Endothelial cell of umbilical vein (primary cell): ENCODE measurements around the gene NADSYN1. TPM values are rescaled to one million over a fixed set of nuclear protein-coding genes. Genes with fewer than 3 reads are reported as not detected.

ENCODE experiments used
- BruUV-seq: library from RNA; stranded (reverse); fragments of 400-500 nt; replicated peaks from 2 replicates; lab custom pipeline; 2021; lab: Mats Ljungman, UMichigan
- CTCF ChIA-PET: fragments of 300-600, 350-600 bp; sonication (Branson Sonifier 250); formaldehyde crosslinking; loops from one replicate; lab custom pipeline; 2021; ENCODE audit warnings: antibody characterized with exemption, inconsistent platforms; lab: Charles Lee
- POLR2A ChIA-PET: fragments of 300-600, 350-600 bp; sonication (Branson Sonifier 250); formaldehyde crosslinking; loops from one replicate; lab custom pipeline; 2021; ENCODE audit warnings: antibody characterized with exemption, inconsistent platforms; lab: Charles Lee
- DNase-seq: peaks from one replicate; pipeline ENCODE4 v3.0.0-alpha.2; 2011; ENCODE audit warnings: low read depth, low spot score
- FAIRE-seq: peaks from 2 replicates; lab custom pipeline; 2011; peaks lifted over from hg19 to GRCh38; lab: Jason Lieb, UNC
- H2AFZ ChIP-seq: 2 replicates; pipeline ENCODE4 v1.6.0; 2012; ENCODE audit warnings: low read depth, low read length, control low read depth, inconsistent platforms
- H3K27ac ChIP-seq: 2 replicates; pipeline ENCODE4 v1.5.1; 2011; ENCODE audit warnings: low read depth, mild to moderate bottlenecking, control low read depth, low read length, moderate library complexity; ENCODE audit not compliant: insufficient read depth
- H3K27me3 ChIP-seq, 2 experiments: 2 replicates each; pipeline versions ENCODE4 v1.6.0 to v1.6.1; 2011; ENCODE audit warnings: low read length in 2 of 2, mixed read lengths in 1 of 2; ENCODE audit not compliant: control insufficient read depth in 2 of 2, insufficient read depth in 2 of 2
- H3K36me3 ChIP-seq, 2 experiments: 2 replicates in 1 of 2; 3 replicates in 1 of 2; pipeline ENCODE4 v1.5.1; 2011; ENCODE audit warnings: low read length in 2 of 2, mild to moderate bottlenecking in 1 of 2, moderate library complexity in 1 of 2; ENCODE audit not compliant: control insufficient read depth in 2 of 2, insufficient read depth in 2 of 2; ENCODE audit errors: extremely low read depth in 1 of 2
- H3K4me1 ChIP-seq: 3 replicates; pipeline ENCODE4 v1.5.1; 2011; ENCODE audit warnings: mild to moderate bottlenecking, low read length; ENCODE audit not compliant: control insufficient read depth, insufficient read depth; ENCODE audit errors: extremely low read depth
- H3K4me2 ChIP-seq: 2 replicates; pipeline ENCODE4 v1.6.1; 2011; ENCODE audit warnings: low read length, control low read depth, mixed read lengths; ENCODE audit not compliant: insufficient read depth
- H3K4me3 ChIP-seq, 3 experiments: fragments of 200-600 bp in 1 of 3; sonication (generic), shearing (Covaris generic) in 1 of 3; replicated peaks in 1 of 3; 2 replicates each; pipeline ENCODE4 v1.5.1; 2011 to 2016; ENCODE audit warnings: control low read depth in 3 of 3, low read length in 3 of 3, mild to moderate bottlenecking in 2 of 3, inconsistent platforms in 1 of 3, low read depth in 1 of 3, moderate library complexity in 1 of 3; ENCODE audit not compliant: insufficient read depth in 1 of 3
- H3K79me2 ChIP-seq: 2 replicates; pipeline ENCODE4 v1.6.0; 2012; ENCODE audit warnings: low read length, inconsistent platforms; ENCODE audit not compliant: control insufficient read depth, insufficient read depth
- H3K9ac ChIP-seq: replicated peaks from 2 replicates; pipeline ENCODE3; 2011; ENCODE audit warnings: low read length, control low read depth; ENCODE audit not compliant: insufficient read depth; ENCODE audit errors: extremely low read depth
- H3K9me1 ChIP-seq: replicated peaks from 3 replicates; pipeline ENCODE4 v1.6.0; 2011; ENCODE audit warnings: mild to moderate bottlenecking, low read length; ENCODE audit not compliant: control insufficient read depth, insufficient read depth; ENCODE audit errors: extremely low read depth
- H3K9me3 ChIP-seq: replicated peaks from 2 replicates; pipeline ENCODE4 v1.5.1; 2012; ENCODE audit warnings: low read length, inconsistent platforms; ENCODE audit not compliant: control insufficient read depth, insufficient read depth
- H4K20me1 ChIP-seq: replicated peaks from 2 replicates; pipeline ENCODE3; 2011; ENCODE audit warnings: mild to moderate bottlenecking, low read length; ENCODE audit not compliant: control insufficient read depth, insufficient read depth; ENCODE audit errors: extremely low read depth
- EZH2 ChIP-seq: IDR thresholded peaks from 2 replicates; pipeline ENCODE4 v1.6.1; 2012; ENCODE audit warnings: borderline replicate concordance, low read depth, mild to moderate bottlenecking, moderate library complexity, low read length, inconsistent platforms; ENCODE audit not compliant: severe bottlenecking
- FOS ChIP-seq: IDR thresholded peaks from 2 replicates; pipeline ENCODE4 v1.6.1; 2011; ENCODE audit warnings: mild to moderate bottlenecking, low read length, moderate library complexity, borderline replicate concordance; ENCODE audit not compliant: insufficient read depth
- GATA2 ChIP-seq: IDR thresholded peaks from 2 replicates; pipeline ENCODE4 v1.7.0; 2011; ENCODE audit warnings: low read depth, mild to moderate bottlenecking, moderate library complexity, mixed read lengths, low read length; ENCODE audit not compliant: insufficient read length, insufficient read depth
- JUN ChIP-seq: IDR thresholded peaks from 2 replicates; pipeline ENCODE4 v1.6.1; 2011; ENCODE audit warnings: borderline replicate concordance, low read depth; ENCODE audit not compliant: insufficient read length, insufficient read depth
- MAX ChIP-seq: IDR thresholded peaks from 2 replicates; pipeline ENCODE4 v1.6.1; 2011; ENCODE audit not compliant: insufficient read depth, insufficient read length
- MYC ChIP-seq: IDR thresholded peaks from one replicate; pipeline ENCODE4 v1.6.1; 2011; ENCODE audit warnings: mild to moderate bottlenecking, low read depth, low read length
- POLR2A ChIP-seq: IDR thresholded peaks from 2 replicates; pipeline ENCODE4 v1.6.1; 2012; ENCODE audit warnings: low read depth, mild to moderate bottlenecking, control low read depth, low read length
- POLR2AphosphoS5 ChIP-seq: IDR thresholded peaks from 2 replicates; pipeline ENCODE4 v1.6.1; 2012; ENCODE audit warnings: low read depth, mild to moderate bottlenecking, control low read depth, low read length, moderate library complexity; ENCODE audit not compliant: insufficient read depth
- dilution Hi-C: fragments of 300-500 bp; cut with MboI; formaldehyde crosslinking; loops from one replicate; pipeline ENCODE4 v1.15.0; 2019; ENCODE audit warnings: low sequenced_read_pairs; ENCODE audit not compliant: extremely low pct_ligation_motif_present
- intact Hi-C: fragments of 100-400 bp; cut with micrococcal nuclease; formaldehyde crosslinking; loops from one replicate; pipeline ENCODE4 v1.10.0; 2022
- polyA plus RNA-seq, 4 experiments: library from polyadenylated mRNA; depleted of rRNA in 3 of 4; stranded (reverse) in 3 of 4; unstranded in 1 of 4; fragments of >200 nt; gene quantifications; 2 replicates each; pipeline versions ENCODE4 v1.2.1 to v1.2.3, GENCODE V29; 2011 to 2012; ENCODE audit warnings: missing spikeins in 1 of 4
- total RNA-seq: library from RNA; stranded (reverse); gene quantifications from 2 replicates; pipeline ENCODE4 v1.2.3, GENCODE V29; 2021
- TF ChIP-seq, protein P1 (sequence below), 2 donors: IDR thresholded peaks; 1 replicate in 1 of 2; 2 replicates in 1 of 2; pipeline ENCODE4 v1.5.1; 2011; ENCODE audit warnings: low read length in 2 of 2, mild to moderate bottlenecking in 2 of 2, moderate library complexity in 2 of 2, control low read depth in 1 of 2, inconsistent platforms in 1 of 2, low read depth in 1 of 2; ENCODE audit not compliant: insufficient read depth in 1 of 2; ENCODE audit errors: extremely low read depth in 1 of 2

Gene NADSYN1
- total and polyA plus RNA-seq, 2 donors (not counting 3 experiments of a cell fraction or from before 2014, with no cell fraction given) = 77.5 to 99.2 TPM

- DNase-seq (no peak), FAIRE-seq (no peak)
- no peak for TF ChIP-seq GATA2
- TF ChIP-seq POLR2AphosphoS5 = no peak
- no peak for TF ChIP-seq MYC
- TF ChIP-seq POLR2A = no peak
- no peak for TF ChIP-seq JUN
- no peak for TF ChIP-seq MAX
- TF ChIP-seq FOS = no peak
- no peak for TF ChIP-seq EZH2
- TF ChIP-seq, protein P1, sequence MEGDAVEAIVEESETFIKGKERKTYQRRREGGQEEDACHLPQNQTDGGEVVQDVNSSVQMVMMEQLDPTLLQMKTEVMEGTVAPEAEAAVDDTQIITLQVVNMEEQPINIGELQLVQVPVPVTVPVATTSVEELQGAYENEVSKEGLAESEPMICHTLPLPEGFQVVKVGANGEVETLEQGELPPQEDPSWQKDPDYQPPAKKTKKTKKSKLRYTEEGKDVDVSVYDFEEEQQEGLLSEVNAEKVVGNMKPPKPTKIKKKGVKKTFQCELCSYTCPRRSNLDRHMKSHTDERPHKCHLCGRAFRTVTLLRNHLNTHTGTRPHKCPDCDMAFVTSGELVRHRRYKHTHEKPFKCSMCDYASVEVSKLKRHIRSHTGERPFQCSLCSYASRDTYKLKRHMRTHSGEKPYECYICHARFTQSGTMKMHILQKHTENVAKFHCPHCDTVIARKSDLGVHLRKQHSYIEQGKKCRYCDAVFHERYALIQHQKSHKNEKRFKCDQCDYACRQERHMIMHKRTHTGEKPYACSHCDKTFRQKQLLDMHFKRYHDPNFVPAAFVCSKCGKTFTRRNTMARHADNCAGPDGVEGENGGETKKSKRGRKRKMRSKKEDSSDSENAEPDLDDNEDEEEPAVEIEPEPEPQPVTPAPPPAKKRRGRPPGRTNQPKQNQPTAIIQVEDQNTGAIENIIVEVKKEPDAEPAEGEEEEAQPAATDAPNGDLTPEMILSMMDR (IDR thresholded peaks at IDR 0.05; ENCODE audit: extremely low read depth in 1 of 2, insufficient read depth in 1 of 2, low read depth in 1 of 2, low read length in 2 of 2) = no peak
- Histone ChIP-seq H3K27me3 (no peaks in the 10 kb centered on the region), H3K9me1 (no peaks in the 10 kb centered on the region), H3K9me3 (no peaks in the 10 kb centered on the region), H3K9ac (no peak overlapping the region), H3K79me2 (no peaks in the 10 kb centered on the region), H2AFZ (no peak overlapping the region), H3K4me2 (no peak overlapping the region), H3K36me3 (peaks cover 14 to 30% of the 10 kb centered on the region in 2 experiments), H3K27ac (no peak overlapping the region), H3K4me1 (no peaks in the 10 kb centered on the region), H4K20me1 (no peaks in the 10 kb centered on the region), H3K4me3 (no peak overlapping the region)
- ChIA-PET POLR2A (no interaction called here), CTCF (no interaction called here)
- BruUV-seq = no TSS peak
- dilution Hi-C loops (no loop called here), intact Hi-C loops (no loop called here)
Measured at GRCh38 chr11:71461696-71462095, 8.7 kb downstream of the NADSYN1 start.
